Nephron progenitor cell (in vitro differentiated cells): ENCODE measurements around the gene KRTAP9-1.
"Not testable (repeated sequence)": the region's sequence is repeated elsewhere in the genome, so short reads cannot be mapped to it uniquely, and the experiment has no call there.

Source experiments
- DNase-seq: peaks from one replicate; pipeline ENCODE4 v3.0.0; 2021
- H3K27ac Mint-ChIP-seq: 2 replicates; pipeline ENCODE4 v1.8.0; 2021; ENCODE audit warnings: mild to moderate bottlenecking, moderate library complexity, mixed read lengths
- H3K27me3 Mint-ChIP-seq: 2 replicates; pipeline ENCODE4 v1.8.0; 2021; ENCODE audit warnings: mild to moderate bottlenecking, low read depth, mixed read lengths; ENCODE audit not compliant: poor library complexity
- H3K36me3 Mint-ChIP-seq: 2 replicates; pipeline ENCODE4 v1.8.0; 2021; ENCODE audit warnings: low read depth, mixed read lengths
- H3K4me1 Mint-ChIP-seq: 2 replicates; pipeline ENCODE4 v1.8.0; 2021; ENCODE audit warnings: mixed read lengths
- H3K4me3 Mint-ChIP-seq: 2 replicates; pipeline ENCODE4 v1.8.0; 2021; ENCODE audit warnings: mild to moderate bottlenecking, moderate library complexity, mixed read lengths
- H3K9me3 Mint-ChIP-seq: 2 replicates; pipeline ENCODE4 v1.8.0; 2021; ENCODE audit warnings: mild to moderate bottlenecking, moderate library complexity, mixed read lengths
- TF ChIP-seq, protein P1 (sequence below): fragments of 200-600 bp; sonication (generic); IDR thresholded peaks from 2 replicates; pipeline ENCODE4 v1.5.0; 2021; ENCODE audit warnings: antibody characterized with exemption

KRTAP9-1 gene, protein sequence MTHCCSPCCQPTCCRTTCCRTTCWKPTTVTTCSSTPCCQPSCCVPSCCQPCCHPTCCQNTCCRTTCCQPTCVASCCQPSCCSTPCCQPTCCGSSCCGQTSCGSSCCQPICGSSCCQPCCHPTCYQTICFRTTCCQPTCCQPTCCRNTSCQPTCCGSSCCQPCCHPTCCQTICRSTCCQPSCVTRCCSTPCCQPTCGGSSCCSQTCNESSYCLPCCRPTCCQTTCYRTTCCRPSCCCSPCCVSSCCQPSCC

DNA sequence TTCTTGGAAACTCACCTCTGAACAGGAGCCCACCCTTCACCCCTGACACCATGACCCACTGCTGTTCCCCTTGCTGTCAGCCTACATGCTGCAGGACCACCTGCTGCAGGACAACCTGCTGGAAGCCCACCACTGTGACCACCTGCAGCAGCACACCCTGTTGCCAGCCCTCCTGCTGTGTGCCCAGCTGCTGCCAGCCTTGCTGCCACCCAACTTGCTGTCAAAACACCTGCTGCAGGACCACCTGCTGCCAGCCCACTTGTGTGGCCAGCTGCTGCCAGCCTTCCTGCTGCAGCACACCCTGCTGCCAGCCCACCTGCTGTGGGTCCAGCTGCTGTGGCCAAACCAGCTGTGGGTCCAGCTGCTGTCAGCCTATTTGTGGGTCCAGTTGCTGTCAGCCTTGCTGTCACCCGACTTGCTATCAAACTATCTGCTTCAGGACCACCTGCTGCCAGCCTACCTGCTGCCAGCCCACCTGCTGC lies at the start of gene KRTAP9-1:
Gene KRTAP9-1, plus strand, starts transcription at position 51 of the 482 bp plus-strand sequence. Its CDS starts 0 bp downstream, at position 51.
- not testable (repeated sequence) for DNase-seq, H3K36me3 Mint-ChIP-seq, H3K27ac Mint-ChIP-seq, H3K4me1 Mint-ChIP-seq, H3K9me3 Mint-ChIP-seq, H3K4me3 Mint-ChIP-seq
- peaks cover 16% of the 10 kb centered on the region for H3K27me3 Mint-ChIP-seq

DNA sequence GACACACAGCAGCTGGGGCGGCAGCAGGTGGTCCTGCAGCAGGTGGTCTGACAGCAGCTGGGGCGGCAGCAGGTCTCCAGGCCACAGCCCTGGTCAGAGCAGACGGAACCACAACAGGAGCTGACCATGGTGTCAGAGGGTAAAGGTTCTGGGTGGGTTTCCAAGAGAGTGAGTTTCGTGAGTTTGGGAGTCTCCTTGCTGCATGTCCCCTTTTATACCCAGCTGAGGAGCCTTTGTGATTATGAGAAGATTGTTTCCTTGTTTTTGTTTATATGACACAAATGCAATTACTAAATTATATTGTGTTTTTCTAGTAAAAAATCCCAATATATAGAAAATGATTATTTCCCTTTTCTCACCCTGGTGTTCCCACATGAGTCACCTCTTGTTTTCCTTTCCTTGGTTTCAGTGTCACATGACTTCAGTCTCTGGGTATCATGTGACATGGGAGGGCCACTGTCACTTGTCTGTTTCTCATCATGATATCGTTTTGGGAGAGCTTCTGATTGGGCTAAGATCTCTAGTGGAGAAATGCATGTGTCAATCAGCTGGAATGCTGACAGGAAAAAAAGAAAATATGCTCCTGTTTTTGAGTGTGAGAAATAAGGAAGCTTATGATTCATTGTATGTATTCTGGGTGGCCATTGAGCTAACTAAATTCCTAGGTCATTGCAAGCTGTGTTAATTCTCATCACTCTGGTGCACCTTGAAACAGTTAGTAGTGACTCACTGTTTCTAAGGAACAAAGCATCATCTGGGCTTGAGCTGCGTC lies 49.1 kb upstream of the KRTAP9-1 start, which contains the start of gene KRTAP4-6:
Gene KRTAP4-6, minus strand, starts transcription at position 185 of the 772 bp plus-strand sequence. Its CDS starts 57 bp downstream, at position 128.
- Mint-ChIP-seq H3K4me1 (no peaks in the 10 kb centered on the region), H3K27me3 (peaks cover 8% of the 10 kb centered on the region), H3K4me3 (no peak within 1 kb of the TSS), H3K27ac (peak within 1 kb of the TSS; percentile 13), H3K9me3 (peaks cover 62% of the 10 kb centered on the region), H3K36me3 (peaks cover 14% of the 10 kb centered on the region)
- TF ChIP-seq, protein P1, sequence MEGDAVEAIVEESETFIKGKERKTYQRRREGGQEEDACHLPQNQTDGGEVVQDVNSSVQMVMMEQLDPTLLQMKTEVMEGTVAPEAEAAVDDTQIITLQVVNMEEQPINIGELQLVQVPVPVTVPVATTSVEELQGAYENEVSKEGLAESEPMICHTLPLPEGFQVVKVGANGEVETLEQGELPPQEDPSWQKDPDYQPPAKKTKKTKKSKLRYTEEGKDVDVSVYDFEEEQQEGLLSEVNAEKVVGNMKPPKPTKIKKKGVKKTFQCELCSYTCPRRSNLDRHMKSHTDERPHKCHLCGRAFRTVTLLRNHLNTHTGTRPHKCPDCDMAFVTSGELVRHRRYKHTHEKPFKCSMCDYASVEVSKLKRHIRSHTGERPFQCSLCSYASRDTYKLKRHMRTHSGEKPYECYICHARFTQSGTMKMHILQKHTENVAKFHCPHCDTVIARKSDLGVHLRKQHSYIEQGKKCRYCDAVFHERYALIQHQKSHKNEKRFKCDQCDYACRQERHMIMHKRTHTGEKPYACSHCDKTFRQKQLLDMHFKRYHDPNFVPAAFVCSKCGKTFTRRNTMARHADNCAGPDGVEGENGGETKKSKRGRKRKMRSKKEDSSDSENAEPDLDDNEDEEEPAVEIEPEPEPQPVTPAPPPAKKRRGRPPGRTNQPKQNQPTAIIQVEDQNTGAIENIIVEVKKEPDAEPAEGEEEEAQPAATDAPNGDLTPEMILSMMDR: no peak
- DNase-seq: no peak

DNA sequence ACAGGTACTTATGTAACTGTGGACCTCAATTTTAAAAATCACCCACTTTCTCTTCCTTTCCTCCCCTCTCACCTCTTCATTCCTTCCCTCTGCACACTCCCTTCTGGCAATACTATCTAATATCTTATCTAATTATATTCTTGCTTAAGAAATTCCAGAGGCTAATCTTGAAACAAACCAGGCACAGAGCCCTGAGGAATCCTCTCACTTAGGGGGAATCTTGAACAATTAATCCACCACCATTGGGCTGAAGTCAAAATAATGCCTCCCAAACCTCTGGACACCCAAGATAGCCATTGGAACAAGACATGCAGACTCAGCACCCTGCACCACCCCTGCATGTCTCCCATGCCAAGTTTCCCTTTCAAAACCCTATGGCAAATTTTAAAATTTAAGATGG lies 48.3 kb upstream of the KRTAP9-1 start:
- Mint-ChIP-seq H3K4me1 (no peaks in the 10 kb centered on the region), H3K27ac (no peak overlapping the region), H3K36me3 (peaks cover 14% of the 10 kb centered on the region), H3K4me3 (no peak overlapping the region), H3K27me3 (peaks cover 8% of the 10 kb centered on the region), H3K9me3 (peaks cover 61% of the 10 kb centered on the region)
- no peak for DNase-seq
- TF ChIP-seq, protein P1: no peak

DNA sequence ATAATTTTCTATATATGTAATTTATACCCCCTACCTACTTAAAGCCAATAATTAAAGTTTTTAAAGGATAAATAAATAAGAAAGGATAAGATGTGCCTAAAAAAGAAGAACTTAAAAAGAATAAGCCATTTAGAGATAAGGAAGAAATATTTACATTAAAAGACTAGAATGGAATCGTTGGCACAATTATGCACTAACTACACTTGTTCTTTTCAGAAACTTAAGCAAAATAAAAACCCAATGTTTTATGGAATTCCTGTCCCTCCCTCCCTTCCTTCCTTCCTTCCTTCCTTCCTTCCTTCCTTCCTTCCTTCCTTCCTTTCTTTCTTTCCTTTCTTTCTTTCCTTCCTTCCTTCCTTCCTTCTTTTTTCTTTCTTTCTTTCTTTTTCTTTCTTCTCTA lies 44.8 kb upstream of the KRTAP9-1 start:
- TF ChIP-seq, protein P1: no peak
- no peak overlapping the region for H3K4me3 Mint-ChIP-seq
- H3K27me3 Mint-ChIP-seq: peaks cover 7% of the 10 kb centered on the region
- peaks cover 37% of the 10 kb centered on the region for H3K9me3 Mint-ChIP-seq
- H3K27ac Mint-ChIP-seq: no peak overlapping the region
- peaks cover 14% of the 10 kb centered on the region for H3K36me3 Mint-ChIP-seq
- DNase-seq: no peak
- no peaks in the 10 kb centered on the region for H3K4me1 Mint-ChIP-seq

DNA sequence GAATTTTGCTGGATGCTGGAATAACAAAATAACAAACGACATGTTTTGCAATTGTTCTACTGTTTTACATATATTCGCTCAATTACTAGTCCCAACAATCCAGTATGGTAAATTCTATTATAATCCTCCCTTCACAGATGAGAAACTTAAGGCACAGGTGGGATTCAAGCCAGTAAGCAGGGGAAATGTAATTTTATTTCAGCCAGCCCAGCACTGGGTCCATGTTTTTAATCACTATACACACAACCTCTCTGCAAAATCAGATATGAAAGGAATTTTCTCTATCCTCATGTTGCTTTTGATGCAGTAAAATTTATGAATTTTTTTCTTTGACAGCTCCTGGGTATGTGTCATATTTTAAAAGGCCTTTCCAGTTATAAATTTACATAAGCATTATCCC lies 44.4 kb upstream of the KRTAP9-1 start:
- no peaks in the 10 kb centered on the region for H3K4me1 Mint-ChIP-seq
- H3K27ac Mint-ChIP-seq: no peak overlapping the region
- H3K9me3 Mint-ChIP-seq: peaks cover 36% of the 10 kb centered on the region
- no peak overlapping the region for H3K4me3 Mint-ChIP-seq
- H3K36me3 Mint-ChIP-seq: peaks cover 14% of the 10 kb centered on the region
- H3K27me3 Mint-ChIP-seq: peaks cover 7% of the 10 kb centered on the region
- DNase-seq: no peak
- TF ChIP-seq, protein P1: no peak

DNA sequence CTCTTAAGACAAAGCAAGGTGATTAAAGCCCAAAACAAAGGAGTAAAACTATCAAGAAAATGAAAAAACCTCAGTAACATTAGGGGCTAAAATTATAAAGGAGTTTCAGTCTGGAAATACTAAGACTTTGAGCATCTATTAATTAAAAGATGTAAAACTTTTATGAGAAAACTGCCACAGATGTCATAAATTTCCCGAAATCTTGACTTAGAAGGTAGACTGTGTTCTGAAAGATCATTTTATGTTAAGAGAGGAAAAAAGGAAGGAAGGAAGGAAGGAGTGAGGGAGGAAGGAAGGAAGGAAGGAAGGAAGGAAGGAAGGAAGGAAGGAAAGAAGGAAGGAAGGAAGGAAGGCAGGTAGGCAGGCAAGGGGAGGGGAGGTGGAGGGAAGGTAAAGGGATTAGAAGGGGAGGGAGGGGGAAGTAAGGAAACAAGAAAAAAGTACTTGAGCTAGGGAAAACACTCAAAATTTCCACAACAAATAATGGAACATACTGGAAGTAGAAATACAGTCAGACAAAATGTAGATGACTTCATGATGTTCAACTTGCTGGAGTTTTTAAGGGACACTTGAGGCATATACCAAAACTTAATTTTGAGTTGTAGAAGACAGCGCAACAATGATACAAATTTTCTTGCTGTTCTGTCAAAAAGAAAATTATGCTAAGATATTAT lies 42.0 kb upstream of the KRTAP9-1 start:
- Mint-ChIP-seq H3K4me3 (no peak overlapping the region), H3K27me3 (peaks cover 4% of the 10 kb centered on the region), H3K27ac (no peak overlapping the region), H3K36me3 (peaks cover 6% of the 10 kb centered on the region), H3K9me3 (peaks cover 20% of the 10 kb centered on the region), H3K4me1 (no peaks in the 10 kb centered on the region)
- TF ChIP-seq, protein P1: no peak
- DNase-seq: no peak

DNA sequence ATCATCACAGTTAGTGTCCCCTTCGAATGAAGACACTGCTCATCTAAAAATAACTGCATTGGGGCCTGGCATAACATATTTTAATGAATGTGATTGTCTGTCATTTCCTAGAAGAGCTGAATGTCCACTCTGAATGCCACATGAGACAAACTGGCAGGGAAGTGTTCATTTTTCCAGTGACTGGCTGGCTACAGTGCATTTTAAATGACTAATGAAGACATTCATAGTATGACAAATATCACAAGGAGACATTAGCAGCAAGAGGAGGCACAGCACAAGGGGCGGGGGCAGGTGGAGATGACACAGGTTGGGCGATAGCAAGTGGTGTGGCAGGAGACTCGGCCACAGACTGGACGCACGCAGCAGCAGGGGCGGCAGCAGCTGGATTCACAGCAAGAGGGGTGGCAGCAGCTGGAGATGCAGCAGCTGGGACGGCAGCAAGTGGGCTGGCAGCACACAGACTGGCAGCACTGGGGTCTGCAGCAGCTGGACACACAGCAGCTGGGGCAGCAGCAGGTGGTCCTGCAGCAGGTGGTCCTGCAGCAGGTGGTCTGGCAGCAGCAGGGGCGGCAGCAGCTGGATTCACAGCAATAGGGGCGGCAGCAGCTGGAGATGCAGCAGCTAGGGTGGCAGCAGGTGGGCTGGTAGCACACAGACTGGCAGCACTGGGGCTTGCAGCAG lies 40.6 kb upstream of the KRTAP9-1 start:
- not testable (repeated sequence) for DNase-seq, H3K36me3 Mint-ChIP-seq, H3K4me1 Mint-ChIP-seq, H3K27ac Mint-ChIP-seq, H3K4me3 Mint-ChIP-seq, H3K9me3 Mint-ChIP-seq, H3K27me3 Mint-ChIP-seq
